Epithelial cell of proximal tubule (primary cell): Measurements from ENCODE around the gene KAT7. TPM values are rescaled to one million over a fixed set of nuclear protein-coding genes. Genes with fewer than 3 reads are reported as not detected.

Experiments used
- DNase-seq: peaks from one replicate; pipeline ENCODE4 v3.0.0-alpha.2; 2011; ENCODE audit warnings: low read depth
- H3K4me3 ChIP-seq: 2 replicates; pipeline ENCODE4 v1.5.1; 2011; ENCODE audit warnings: low read depth, mild to moderate bottlenecking, low read length
- CTCF ChIP-seq: conservative IDR thresholded peaks from 2 replicates; pipeline ENCODE4 v1.5.1; 2012; ENCODE audit warnings: low read depth, mild to moderate bottlenecking, low read length
- total RNA-seq: library from RNA; depleted of rRNA; stranded (reverse); fragments of >200 nt; gene quantifications from 2 replicates; pipeline ENCODE4 v1.2.3, GENCODE V29; 2015

The KAT7 gene
- total RNA-seq, 1 donor from 2014 or later = 20.9 TPM

- no peak for DNase-seq
These were observed 3.8 kb upstream of the KAT7 start for GRCh38 chr17:49784636-49785035.

GRCh38 chr17:49787884-49788477, 500 bp upstream of the KAT7 start:
- no peak for DNase-seq
- peak overlapping the region; percentile 99 for H3K4me3 ChIP-seq
- TF ChIP-seq CTCF = no peak

More at GRCh38 chr17:49784636-49785035, 3.8 kb upstream of the KAT7 start:
- TF ChIP-seq CTCF = no peak
- H3K4me3 ChIP-seq = no peak overlapping the region

GRCh38 chr17:49789243-49789578, 730 bp downstream of the KAT7 start:
- no peak for TF ChIP-seq CTCF
- no peak for DNase-seq
- H3K4me3 ChIP-seq = peak overlapping the region; percentile 60

DNA sequence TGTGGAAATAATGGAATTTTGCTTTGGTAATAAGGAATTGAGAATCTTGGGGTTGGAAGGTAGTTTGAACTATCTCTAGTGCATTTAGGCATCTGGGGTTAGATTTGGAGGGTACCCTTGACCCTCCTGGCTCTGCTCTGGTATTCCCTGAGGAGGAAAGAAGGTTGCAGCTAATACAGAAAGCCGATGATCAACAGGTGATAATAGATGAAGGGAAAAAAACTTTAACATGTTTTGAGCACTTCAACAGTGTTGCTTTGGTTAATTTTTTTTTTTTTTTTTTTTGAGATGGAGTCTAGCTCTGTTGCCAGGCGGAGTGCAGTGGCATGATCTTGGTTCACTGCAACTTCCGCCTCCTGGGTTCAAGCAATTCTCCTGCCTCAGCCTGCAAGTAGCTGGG, 4.8 kb downstream of the KAT7 start:
- DNase-seq = no peak
- H3K4me3 ChIP-seq = no peak overlapping the region
- TF ChIP-seq CTCF = no peak

GRCh38 chr17:49795372-49795771, 6.9 kb downstream of the KAT7 start:
- H3K4me3 ChIP-seq = no peak overlapping the region
- DNase-seq = no peak
- no peak for TF ChIP-seq CTCF

- no peak for TF ChIP-seq CTCF
- no peak for DNase-seq
- no peak overlapping the region for H3K4me3 ChIP-seq
These were observed 9.7 kb downstream of the KAT7 start for GRCh38 chr17:49798182-49798581.

DNA sequence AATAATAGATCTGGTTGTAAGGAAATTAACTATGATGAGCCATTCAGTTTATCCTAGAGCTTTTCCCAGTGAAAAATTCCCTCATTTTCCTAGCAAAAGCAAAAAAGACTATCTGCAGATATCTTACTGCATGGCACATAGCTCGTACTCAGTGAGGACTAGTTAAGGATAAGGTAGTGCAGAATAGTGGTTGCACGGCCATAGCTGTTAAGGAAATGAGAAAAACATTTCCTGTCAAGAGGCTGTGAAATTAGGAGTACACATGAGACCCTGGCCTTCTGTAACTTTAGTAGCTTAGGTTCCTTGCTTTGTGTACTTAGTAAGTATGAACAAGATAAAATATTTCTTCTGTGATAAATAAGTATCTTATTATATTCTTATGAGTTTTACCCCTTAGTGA, 10.3 kb downstream of the KAT7 start:
- H3K4me3 ChIP-seq = no peak overlapping the region
- no peak for DNase-seq
- TF ChIP-seq CTCF = no peak
